Measurements from ENCODE around the gene CTTNBP2. TPM values are rescaled to one million over a fixed set of nuclear protein-coding genes. Genes with fewer than 3 reads are reported as not detected.

CTTNBP2 gene
- total and polyA plus RNA-seq, 2 of the 13 experiments (the other 11 are each of a cell fraction or from before 2014, with no cell fraction given) = not detected

- intact Hi-C loops (cut with micrococcal nuclease; ENCODE audit: unreplicated experiment) (no loop called here), in situ Hi-C loops (cut with HindIII; ENCODE audit: extremely low pct_ligation_motif_present, low pct_unique_long_range_greater_than_20kb) (no loop called here)
- no peak overlapping the region for H3K4me3 ChIP-seq (replicated peaks in 1 of 3; ENCODE audit: insufficient read depth in 1 of 3, low read depth in 2 of 3, low read length in 3 of 3)
- no peak overlapping the region for H3K27ac ChIP-seq (ENCODE audit: extremely low read length, insufficient read depth, low read length)
- H3K36me3 ChIP-seq (replicated peaks in 1 of 2; ENCODE audit: control insufficient read depth in 1 of 2, insufficient read depth in 2 of 2, low read length in 2 of 2) = no peaks in the 10 kb centered on the region
- H3K4me1 ChIP-seq (ENCODE audit: insufficient read depth, low read length) = no peaks in the 10 kb centered on the region
- no peak overlapping the region for H3K4me2 ChIP-seq (ENCODE audit: low read depth, low read length)
- ATAC-seq (no peak), DNase-seq (ENCODE audit: low spot score) (no peak), FAIRE-seq (no peak)
- no peak for TF ChIP-seq JUNB (CRISPR knock-in tag; IDR thresholded peaks at IDR 0.05; ENCODE audit: borderline replicate concordance)
- TF ChIP-seq SAFB2 (CRISPR knock-in tag; IDR thresholded peaks at IDR 0.05; ENCODE audit: borderline replicate concordance, low read depth) = no peak
- no peak for TF ChIP-seq ZNF770 (CRISPR knock-in tag; IDR thresholded peaks at IDR 0.05)
- TF ChIP-seq ZMYM4 (CRISPR knock-in tag; IDR thresholded peaks at IDR 0.05) = no peak
- TF ChIP-seq NR2F2 (IDR thresholded peaks at IDR 0.05; ENCODE audit: borderline replicate concordance, low read depth) = no peak
- ChIA-PET POLR2A (no interaction called here), CTCF (ENCODE audit: low intra/inter-chr PET ratio, low total read pairs) (no interaction called here)
- no peaks in the 10 kb centered on the region for H4K20me1 ChIP-seq (ENCODE audit: insufficient read depth, low read length)
- WGBS (ENCODE audit: low lambda C conversion rate) = 0% methylated on average over 2 of the region's 2 CpGs
- H3K79me2 ChIP-seq (ENCODE audit: insufficient read depth, low read length) = no peaks in the 10 kb centered on the region
- no peak overlapping the region for H2AFZ ChIP-seq (ENCODE audit: low read length)
- H3K27me3 ChIP-seq (ENCODE audit: control insufficient read depth in 1 of 2, insufficient read depth in 2 of 2, low read length in 2 of 2) = no peaks in the 10 kb centered on the region
- no peak overlapping the region for H3K9ac ChIP-seq (ENCODE audit: insufficient read depth, low read depth, low read length)
- no TSS peak for BruUV-seq (replicated peaks)
- H3K9me3 ChIP-seq (ENCODE audit: low read length) = no peaks in the 10 kb centered on the region
Measured at GRCh38 chr7:117661328-117661727, 211.9 kb downstream of the CTTNBP2 start.

Measured in HepG2 (cell line).